Measurements from ENCODE around the gene ZNF839.

The ZNF839 gene

DNA sequence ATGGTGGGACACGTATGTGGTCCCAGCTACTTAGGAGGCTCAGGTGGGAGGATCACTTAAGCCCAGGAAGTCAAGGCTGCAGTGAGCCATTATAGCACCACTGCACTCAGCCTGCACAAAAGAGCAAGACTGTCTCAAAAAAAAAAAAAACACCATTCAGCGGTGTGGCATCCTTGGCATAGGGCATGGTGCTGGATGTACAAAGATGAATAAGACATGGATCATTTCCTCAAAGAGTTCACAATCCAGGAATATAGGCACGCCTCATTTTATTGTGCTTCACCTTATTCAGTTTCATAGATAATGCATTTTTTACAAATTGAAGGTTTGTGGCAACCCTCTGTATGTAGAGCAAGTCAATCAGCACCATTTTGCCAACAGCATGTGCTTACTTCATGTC is 36.7 kb downstream of the ZNF839 start:
- Histone ChIP-seq H3K9me2 (replicated peaks; ENCODE audit: insufficient read depth, low read length) (no peaks in the 10 kb centered on the region), H4K20me1 (ENCODE audit: low read depth, low read length) (no peaks in the 10 kb centered on the region), H3K9ac (ENCODE audit: low read length) (no peak overlapping the region), H2AFZ (ENCODE audit: low read depth, low read length, severe bottlenecking) (no peak overlapping the region), H3K36me3 (ENCODE audit: low read length) (0 out of 2 replicates have a peak, but pooled peaks cover 5% of the 10 kb centered on the region), H3K27ac (ENCODE audit: low read depth, low read length) (no peak overlapping the region), H3K9me3 (ENCODE audit: insufficient read depth, low read length) (no peaks in the 10 kb centered on the region), H3K27me3 (ENCODE audit: low read length) (no peaks in the 10 kb centered on the region), H3K4me3 (ENCODE audit: insufficient read depth, low read length, poor library complexity, severe bottlenecking) (no peak overlapping the region), H3F3A (ENCODE audit: insufficient read depth) (no peaks in the 10 kb centered on the region; the same call in 1 of the 2 replicates), H3K79me2 (ENCODE audit: insufficient read depth, low read length) (no peaks in the 10 kb centered on the region), H3K4me2 (ENCODE audit: low read depth, low read length, poor library complexity, severe bottlenecking) (no peak overlapping the region)
- no peak for TF ChIP-seq EZH2phosphoT487 (conservative IDR thresholded peaks at IDR 0.05; ENCODE audit: low read length)
- no peak for TF ChIP-seq CTCF (IDR thresholded peaks at IDR 0.05; ENCODE audit: insufficient read depth, low read length, poor library complexity, severe bottlenecking)

DNA sequence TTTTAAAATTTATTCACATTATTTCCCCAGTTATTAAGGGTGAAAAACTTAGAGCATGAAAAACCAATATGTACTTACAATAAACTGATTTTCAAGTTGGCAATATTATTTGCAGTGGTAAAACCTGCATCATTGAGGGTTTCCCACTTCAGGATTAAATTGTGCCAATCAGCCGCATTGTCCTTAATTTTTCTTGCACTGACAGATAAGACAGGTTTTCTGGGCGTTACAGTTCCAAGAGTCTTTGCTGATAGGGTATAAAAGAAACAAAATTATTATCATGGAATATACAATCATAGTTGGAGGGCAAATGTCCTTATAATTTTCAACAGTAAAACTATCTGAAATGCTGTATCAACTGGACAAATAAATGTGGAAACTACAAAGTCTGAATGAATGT is 39.8 kb downstream of the ZNF839 start:
- Histone ChIP-seq H3F3A (ENCODE audit: insufficient read depth) (no peaks in the 10 kb centered on the region; the same call in 1 of the 2 replicates), H3K36me3 (ENCODE audit: low read length) (no peaks in the 10 kb centered on the region)

DNA sequence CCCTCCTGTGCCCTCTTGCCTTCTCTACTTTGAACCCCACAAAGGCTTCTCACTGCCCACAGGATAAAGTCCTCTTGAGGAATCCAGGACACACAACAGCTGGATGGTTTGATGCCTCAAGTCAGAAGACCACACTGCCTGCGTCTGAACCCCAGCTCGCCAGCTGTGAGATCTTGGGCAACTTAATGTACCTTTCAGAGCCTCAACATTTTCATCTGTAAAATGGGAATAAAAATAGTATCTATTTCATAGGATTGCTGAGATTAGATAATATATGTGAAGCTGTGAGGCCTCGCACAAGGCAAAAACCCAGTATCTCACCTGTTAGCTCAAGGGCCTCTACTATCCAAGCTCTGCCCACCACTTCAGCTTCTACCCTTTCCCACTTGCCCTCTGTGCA is 40.8 kb downstream of the ZNF839 start:
- H4K20me1 ChIP-seq (ENCODE audit: low read depth, low read length): no peaks in the 10 kb centered on the region; the same call in 1 of the 2 replicates
- H3K36me3 ChIP-seq (ENCODE audit: low read length): no peaks in the 10 kb centered on the region
- H3K79me2 ChIP-seq (ENCODE audit: insufficient read depth, low read length): no peaks in the 10 kb centered on the region
- no peak for TF ChIP-seq EZH2phosphoT487 (conservative IDR thresholded peaks at IDR 0.05; ENCODE audit: low read length)
- no peak for TF ChIP-seq CTCF (IDR thresholded peaks at IDR 0.05; ENCODE audit: insufficient read depth, low read length, poor library complexity, severe bottlenecking)
- no peaks in the 10 kb centered on the region; the same call in 1 of the 2 replicates for H3F3A ChIP-seq (ENCODE audit: insufficient read depth)
- no peaks in the 10 kb centered on the region for H3K27me3 ChIP-seq (ENCODE audit: low read length)
- H2AFZ ChIP-seq (ENCODE audit: low read depth, low read length, severe bottlenecking): no peak overlapping the region
- H3K9me3 ChIP-seq (ENCODE audit: insufficient read depth, low read length): no peaks in the 10 kb centered on the region
- H3K4me2 ChIP-seq (ENCODE audit: low read depth, low read length, poor library complexity, severe bottlenecking): no peak overlapping the region
- no peak overlapping the region for H3K4me3 ChIP-seq (ENCODE audit: insufficient read depth, low read length, poor library complexity, severe bottlenecking)
- no peaks in the 10 kb centered on the region for H3K9me2 ChIP-seq (replicated peaks; ENCODE audit: insufficient read depth, low read length)
- no peak overlapping the region for H3K9ac ChIP-seq (ENCODE audit: low read length)
- no peak overlapping the region for H3K27ac ChIP-seq (ENCODE audit: low read depth, low read length)

More for the DNA sequence above, 39.8 kb downstream of the ZNF839 start:
- Histone ChIP-seq H4K20me1 (ENCODE audit: low read depth, low read length) (no peaks in the 10 kb centered on the region), H3K9me2 (replicated peaks; ENCODE audit: insufficient read depth, low read length) (no peaks in the 10 kb centered on the region), H3K4me2 (ENCODE audit: low read depth, low read length, poor library complexity, severe bottlenecking) (no peak overlapping the region), H3K9me3 (ENCODE audit: insufficient read depth, low read length) (no peaks in the 10 kb centered on the region), H3K4me3 (ENCODE audit: insufficient read depth, low read length, poor library complexity, severe bottlenecking) (no peak overlapping the region), H3K79me2 (ENCODE audit: insufficient read depth, low read length) (no peaks in the 10 kb centered on the region), H3K9ac (ENCODE audit: low read length) (no peak overlapping the region), H3K27ac (ENCODE audit: low read depth, low read length) (no peak overlapping the region), H3K27me3 (ENCODE audit: low read length) (no peaks in the 10 kb centered on the region), H2AFZ (ENCODE audit: low read depth, low read length, severe bottlenecking) (no peak overlapping the region)
- no peak for TF ChIP-seq CTCF (IDR thresholded peaks at IDR 0.05; ENCODE audit: insufficient read depth, low read length, poor library complexity, severe bottlenecking)
- TF ChIP-seq EZH2phosphoT487 (conservative IDR thresholded peaks at IDR 0.05; ENCODE audit: low read length): no peak
